Muscle of back (tissue), 10 donors: ENCODE measurements around the gene FAM9C. TPM values are rescaled to one million over a fixed set of nuclear protein-coding genes. Genes with fewer than 3 reads are reported as not detected.

Experiments used
- polyA plus RNA-seq, 10 donors: library from polyadenylated mRNA; unstranded; fragments of 120-200 nt; gene quantifications; one replicate each; pipeline ENCODE4 v1.2.1, GENCODE V29; 2013; ENCODE audit not compliant: insufficient read length in 10 of 10

Gene FAM9C
- polyA plus RNA-seq, 10 donors, result 0.08 to 0.88 (median 0.45) TPM

Other genes with a start within 250 kb of the FAM9C start
- gene TLR7, start 177.5 kb downstream of the FAM9C start, polyA plus RNA-seq, result 1 to 10 TPM in 6 of 10 donors, under 1 TPM in 4; 0.60 to 1.4 (median 1.2) TPM
- under 1 TPM; 0.27 to 0.78 (median 0.43) TPM for gene TLR8, start 138.0 kb downstream of the FAM9C start, polyA plus RNA-seq
- gene TMSB4X, start 69.5 kb downstream of the FAM9C start, polyA plus RNA-seq, result 1,000 to 10,000 TPM in 9 of 10 donors, 100 to 1,000 TPM in 1; 887 to 1,649 (median 1,316) TPM